GM06990 (cell line): Measurements from ENCODE around the gene SCG5.

ENCODE experiments used
- DNase-seq: peaks from one replicate; pipeline ENCODE4 v3.0.0-alpha.2; 2011; ENCODE audit not compliant: insufficient read length; ENCODE audit errors: extremely low read depth
- H3K27me3 ChIP-seq: replicated peaks from 2 replicates; pipeline ENCODE4 v1.6.0; 2011; ENCODE audit warnings: low read length; ENCODE audit not compliant: control insufficient read depth, insufficient read depth
- H3K36me3 ChIP-seq: 2 replicates; pipeline ENCODE4 v1.5.1; 2011; ENCODE audit warnings: low read length; ENCODE audit not compliant: control insufficient read depth, insufficient read depth
- H3K4me3 ChIP-seq: replicated peaks from 2 replicates; pipeline ENCODE4 v1.5.1; 2011; ENCODE audit warnings: low read depth, mild to moderate bottlenecking, control low read depth, low read length
- TF ChIP-seq, protein P1 (sequence below): IDR thresholded peaks from 2 replicates; pipeline ENCODE4 v1.5.1; 2011; ENCODE audit warnings: low read length, control low read depth, mild to moderate bottlenecking, inconsistent platforms; ENCODE audit not compliant: insufficient read depth, poor library complexity, severe bottlenecking

Gene SCG5

DNA sequence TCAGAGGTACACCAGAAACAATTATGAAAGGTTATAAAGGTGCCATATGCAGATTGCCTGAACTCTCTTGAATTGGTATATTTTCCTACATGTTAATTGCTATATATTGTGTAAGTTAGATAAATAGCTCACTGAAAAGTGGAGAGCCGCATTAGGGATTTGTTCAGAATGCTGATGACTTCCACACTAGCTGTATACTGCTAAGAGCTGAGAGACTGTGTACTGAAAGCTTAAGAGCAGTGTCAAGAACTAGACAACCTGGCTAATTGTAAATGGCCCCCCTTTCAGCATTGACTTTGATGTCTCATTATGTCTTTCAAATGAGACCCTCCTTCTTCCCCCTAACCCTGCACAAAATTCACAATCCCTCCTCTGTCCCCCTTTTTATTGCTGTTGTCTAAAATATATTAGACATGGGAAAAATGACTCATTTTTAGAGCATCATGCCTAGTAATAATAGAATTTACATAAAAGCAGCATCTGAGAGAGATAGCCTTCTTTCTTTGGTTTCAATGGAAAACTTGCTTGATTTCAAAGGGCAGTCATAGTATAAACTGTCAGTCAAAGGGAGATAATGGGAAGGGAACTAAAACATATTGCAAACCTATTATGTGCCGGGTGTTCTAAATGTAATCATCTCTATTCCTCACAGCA lies 41.6 kb downstream of the SCG5 start:
- DNase-seq, result no peak
- TF ChIP-seq, protein P1, sequence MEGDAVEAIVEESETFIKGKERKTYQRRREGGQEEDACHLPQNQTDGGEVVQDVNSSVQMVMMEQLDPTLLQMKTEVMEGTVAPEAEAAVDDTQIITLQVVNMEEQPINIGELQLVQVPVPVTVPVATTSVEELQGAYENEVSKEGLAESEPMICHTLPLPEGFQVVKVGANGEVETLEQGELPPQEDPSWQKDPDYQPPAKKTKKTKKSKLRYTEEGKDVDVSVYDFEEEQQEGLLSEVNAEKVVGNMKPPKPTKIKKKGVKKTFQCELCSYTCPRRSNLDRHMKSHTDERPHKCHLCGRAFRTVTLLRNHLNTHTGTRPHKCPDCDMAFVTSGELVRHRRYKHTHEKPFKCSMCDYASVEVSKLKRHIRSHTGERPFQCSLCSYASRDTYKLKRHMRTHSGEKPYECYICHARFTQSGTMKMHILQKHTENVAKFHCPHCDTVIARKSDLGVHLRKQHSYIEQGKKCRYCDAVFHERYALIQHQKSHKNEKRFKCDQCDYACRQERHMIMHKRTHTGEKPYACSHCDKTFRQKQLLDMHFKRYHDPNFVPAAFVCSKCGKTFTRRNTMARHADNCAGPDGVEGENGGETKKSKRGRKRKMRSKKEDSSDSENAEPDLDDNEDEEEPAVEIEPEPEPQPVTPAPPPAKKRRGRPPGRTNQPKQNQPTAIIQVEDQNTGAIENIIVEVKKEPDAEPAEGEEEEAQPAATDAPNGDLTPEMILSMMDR, result no peak
- no peak overlapping the region for H3K4me3 ChIP-seq

DNA sequence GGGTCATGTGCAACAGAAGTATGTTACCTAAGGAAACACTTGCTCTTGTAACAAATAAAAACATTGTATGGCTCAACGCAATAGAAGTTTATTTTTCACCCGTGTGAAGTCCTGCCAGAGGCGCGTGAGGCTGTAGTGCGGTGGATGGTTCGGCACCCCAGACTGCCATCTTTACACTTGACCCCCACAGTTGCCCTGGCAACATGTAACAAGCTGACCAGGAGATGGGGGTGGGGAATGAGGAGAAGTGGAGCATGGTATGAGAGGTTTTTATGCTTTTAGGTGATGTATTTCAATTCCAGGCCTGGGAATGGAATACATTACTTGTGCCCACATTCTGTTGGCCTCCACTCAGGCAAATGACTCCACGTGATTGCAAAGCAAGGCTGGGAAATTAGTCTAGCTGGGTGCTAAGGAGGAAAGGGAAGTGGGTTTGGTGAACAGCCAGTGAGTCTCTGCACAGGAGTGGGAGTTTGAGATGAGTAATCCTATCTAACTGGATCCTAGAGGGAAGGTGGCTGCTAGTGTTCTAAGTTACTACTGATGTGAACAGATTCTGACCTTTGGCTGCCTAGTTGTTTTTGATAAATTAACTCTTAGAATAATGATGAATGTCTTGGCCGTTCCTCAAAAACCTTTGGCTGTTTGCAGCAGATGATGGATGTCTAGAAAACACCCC lies 42.5 kb downstream of the SCG5 start:
- TF ChIP-seq, protein P1, result no peak
- DNase-seq, result no peak
- no peaks in the 10 kb centered on the region for H3K27me3 ChIP-seq
- no peaks in the 10 kb centered on the region for H3K36me3 ChIP-seq
- no peak overlapping the region for H3K4me3 ChIP-seq

More for the DNA sequence above, 41.6 kb downstream of the SCG5 start:
- Histone ChIP-seq H3K36me3 (no peaks in the 10 kb centered on the region), H3K27me3 (no peaks in the 10 kb centered on the region)

DNA sequence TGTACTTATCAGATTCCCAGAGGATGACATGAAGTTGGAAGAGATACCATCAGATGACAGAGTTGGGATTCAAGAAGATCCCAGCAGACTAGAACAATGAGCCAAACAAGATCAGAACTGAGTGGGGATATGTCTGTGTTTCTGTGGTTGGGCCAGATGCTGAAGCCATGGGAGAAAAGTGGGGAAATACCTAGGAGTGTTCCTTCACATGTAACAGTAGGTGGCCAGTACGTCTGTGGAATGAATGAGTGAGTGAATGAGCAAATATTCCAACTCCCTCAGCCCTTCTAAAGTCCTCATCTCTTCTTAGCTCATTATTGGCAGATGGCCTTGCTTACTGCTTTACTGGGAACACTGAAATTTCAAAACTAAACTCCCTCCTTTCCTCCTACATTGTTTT lies 44.1 kb downstream of the SCG5 start:
- no peak for DNase-seq
- no peak overlapping the region for H3K4me3 ChIP-seq
- no peaks in the 10 kb centered on the region for H3K27me3 ChIP-seq

DNA sequence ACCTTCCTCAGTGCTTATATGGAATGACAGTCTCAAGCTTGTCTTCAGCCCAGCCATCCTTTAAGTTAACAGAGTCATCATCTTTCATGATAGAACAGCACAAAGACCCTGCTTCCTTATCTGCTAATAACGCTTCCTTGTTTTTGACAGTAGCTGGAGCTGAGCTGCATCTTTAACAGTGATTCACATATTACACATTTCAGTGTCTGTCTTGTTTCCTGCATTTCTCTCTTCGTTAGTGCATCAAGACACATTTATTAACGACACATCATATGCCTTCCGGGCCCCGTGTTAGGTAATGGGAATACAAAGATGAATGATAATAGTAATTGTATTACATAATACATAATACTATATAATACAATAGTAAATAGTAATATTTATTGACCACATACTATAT lies 46.0 kb downstream of the SCG5 start:
- no peak for DNase-seq
- Histone ChIP-seq H3K36me3 (no peaks in the 10 kb centered on the region), H3K27me3 (no peaks in the 10 kb centered on the region), H3K4me3 (no peak overlapping the region)
- TF ChIP-seq, protein P1, result no peak

More for the DNA sequence above, 44.1 kb downstream of the SCG5 start:
- TF ChIP-seq, protein P1, result no peak
- H3K36me3 ChIP-seq, result no peaks in the 10 kb centered on the region

DNA sequence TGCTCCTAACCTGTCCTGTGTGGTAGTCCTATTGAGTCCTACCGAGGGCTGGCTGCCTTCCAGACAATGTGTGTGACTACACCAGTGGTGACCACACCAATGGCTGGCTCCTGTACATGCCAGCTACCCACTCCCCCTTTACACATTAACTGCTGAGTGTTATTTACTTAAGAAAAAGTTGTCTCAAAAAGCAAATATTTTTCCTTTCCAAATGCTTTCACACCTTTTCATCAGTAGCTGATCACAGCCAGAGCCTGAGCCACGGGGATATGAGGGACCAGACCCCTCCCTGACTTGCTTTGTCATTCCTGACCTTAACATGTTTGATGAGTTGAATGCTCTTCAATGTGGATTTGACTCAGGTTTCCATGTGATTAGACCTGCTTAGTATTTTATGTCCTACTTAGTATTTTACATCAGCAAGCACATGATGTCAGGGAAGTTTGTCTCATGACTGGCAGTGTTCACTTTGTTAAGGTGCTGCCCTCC lies 46.7 kb downstream of the SCG5 start:
- H3K4me3 ChIP-seq, result no peak overlapping the region
- no peaks in the 10 kb centered on the region for H3K36me3 ChIP-seq
- TF ChIP-seq, protein P1, result no peak
- DNase-seq, result no peak
- H3K27me3 ChIP-seq, result no peaks in the 10 kb centered on the region
